HG02763 (cell line): ENCODE measurements around the gene COL3A1.

Experiments used
- ATAC-seq: cut with Tn5 transposase; IDR thresholded peaks from one replicate; pipeline ENCODE4 v1.9.1; 2021; ENCODE audit warnings: mild to moderate bottlenecking, moderate library complexity; ENCODE audit not compliant: unreplicated experiment

Gene COL3A1

GRCh38 chr2:188975497-188976102 lies 1.4 kb downstream of the COL3A1 start:
- no peak for ATAC-seq

DNA sequence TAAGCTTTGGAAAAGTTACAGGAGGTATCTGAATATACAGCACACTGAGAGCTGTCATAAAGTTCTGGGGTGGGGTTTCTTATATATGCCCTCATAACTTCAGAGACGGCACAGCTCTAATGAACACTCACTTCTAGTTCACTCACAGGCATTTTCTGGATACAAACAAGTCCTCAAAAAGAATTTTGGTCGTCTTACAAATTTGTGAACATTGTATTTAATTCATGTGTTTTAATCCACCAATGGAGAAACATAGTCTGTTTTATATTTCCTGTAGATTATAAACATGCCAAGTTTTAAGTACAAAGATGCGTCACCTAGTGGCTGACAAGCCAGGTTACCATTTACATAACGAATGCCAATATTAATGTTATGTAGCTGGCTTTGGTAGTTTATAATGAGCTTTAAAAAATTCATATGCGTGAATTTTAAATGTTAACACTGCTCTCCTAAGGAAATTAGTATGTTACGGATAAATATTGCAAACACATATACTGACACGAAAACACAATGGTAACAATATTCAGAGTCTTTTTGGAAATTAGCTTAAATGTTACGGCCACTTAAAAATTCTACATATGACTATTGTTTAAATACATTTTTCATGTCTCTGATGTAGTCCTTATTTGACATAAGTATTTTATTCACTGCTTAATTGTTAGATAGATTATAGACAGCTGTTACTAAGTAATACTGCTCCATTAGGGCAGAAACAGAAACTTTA lies 2.5 kb downstream of the COL3A1 start:
- no peak for ATAC-seq

GRCh38 chr2:188977317-188977716 lies 3.1 kb downstream of the COL3A1 start:
- ATAC-seq = no peak

DNA sequence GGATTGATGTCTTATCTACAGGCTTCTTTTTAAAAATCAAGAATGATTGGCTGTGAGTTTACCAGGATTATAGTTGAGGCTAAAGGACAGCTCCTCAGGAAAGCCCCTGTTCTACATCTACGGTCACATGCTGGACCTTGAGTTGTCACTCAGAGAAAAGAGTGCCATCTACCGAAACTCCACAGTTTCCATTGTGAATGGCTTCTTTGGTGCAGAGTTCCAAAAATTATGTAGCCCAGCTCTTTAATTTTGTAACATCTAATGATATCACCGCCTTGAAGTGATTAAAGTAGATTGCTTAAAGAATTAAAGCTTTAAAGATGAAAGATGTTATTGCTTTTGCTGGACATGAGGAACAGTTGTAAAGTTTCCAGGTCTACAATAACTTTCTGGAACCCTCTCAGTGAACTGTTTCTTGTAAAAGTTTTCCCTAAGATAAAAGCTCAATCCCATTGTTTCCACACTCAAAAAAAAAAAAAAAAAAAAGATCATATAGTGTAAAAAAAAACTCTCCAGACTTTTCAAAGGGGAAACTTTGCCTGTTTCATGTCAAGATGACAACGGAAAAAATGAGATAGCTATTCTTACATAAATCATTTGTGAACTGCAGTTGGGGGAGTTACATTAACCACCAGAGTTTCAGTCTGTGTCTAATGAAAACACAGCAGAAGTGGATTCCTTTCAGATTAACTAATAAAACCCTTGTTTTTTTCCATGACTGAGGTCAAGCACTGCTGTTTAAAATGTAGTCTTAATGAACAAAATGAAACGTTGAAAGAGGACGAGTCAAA lies 4.3 kb downstream of the COL3A1 start:
- ATAC-seq = peak; percentile 87

DNA sequence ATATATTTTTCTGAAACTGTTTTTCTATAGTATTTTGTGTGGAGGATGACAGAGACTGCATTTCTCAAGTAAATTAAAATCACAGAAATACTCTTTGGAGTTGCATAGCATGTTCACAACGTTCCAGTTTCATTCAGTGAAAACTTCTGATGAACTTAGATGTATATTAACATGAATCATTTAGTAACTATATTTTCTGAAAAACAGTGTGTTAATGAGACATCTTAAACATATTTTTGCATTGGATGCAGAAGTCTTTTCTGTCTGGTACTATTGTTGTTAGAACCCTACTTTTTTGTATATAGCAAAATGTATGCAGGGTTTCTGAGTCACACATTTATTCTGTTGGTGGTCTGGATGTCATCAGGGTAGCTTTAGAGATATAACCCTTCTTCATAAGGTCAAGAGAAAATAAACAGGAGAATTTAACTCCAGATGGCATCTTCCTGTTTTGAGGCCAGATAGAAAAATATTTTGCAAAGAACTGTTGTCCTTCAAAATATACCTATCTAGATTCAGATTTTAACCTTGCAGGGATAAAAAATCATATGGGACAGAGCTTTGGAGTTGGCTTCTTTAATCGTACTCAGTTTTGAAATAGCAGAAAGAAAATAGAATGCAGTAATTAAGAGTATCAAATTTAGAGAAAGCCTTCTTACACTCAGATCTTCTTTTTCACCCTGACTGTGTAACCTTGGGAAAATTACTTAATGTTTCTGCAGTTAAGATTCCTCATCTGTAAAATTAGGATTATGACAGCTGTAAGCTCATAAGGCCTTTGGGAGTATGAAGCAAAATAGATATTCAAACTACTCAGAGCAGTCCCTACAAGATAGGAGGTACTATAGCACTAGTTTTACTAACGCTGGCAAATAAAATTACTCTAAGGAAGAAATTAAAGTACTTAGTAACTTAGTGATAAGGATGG lies 5.3 kb downstream of the COL3A1 start:
- ATAC-seq = peak; percentile 4

DNA sequence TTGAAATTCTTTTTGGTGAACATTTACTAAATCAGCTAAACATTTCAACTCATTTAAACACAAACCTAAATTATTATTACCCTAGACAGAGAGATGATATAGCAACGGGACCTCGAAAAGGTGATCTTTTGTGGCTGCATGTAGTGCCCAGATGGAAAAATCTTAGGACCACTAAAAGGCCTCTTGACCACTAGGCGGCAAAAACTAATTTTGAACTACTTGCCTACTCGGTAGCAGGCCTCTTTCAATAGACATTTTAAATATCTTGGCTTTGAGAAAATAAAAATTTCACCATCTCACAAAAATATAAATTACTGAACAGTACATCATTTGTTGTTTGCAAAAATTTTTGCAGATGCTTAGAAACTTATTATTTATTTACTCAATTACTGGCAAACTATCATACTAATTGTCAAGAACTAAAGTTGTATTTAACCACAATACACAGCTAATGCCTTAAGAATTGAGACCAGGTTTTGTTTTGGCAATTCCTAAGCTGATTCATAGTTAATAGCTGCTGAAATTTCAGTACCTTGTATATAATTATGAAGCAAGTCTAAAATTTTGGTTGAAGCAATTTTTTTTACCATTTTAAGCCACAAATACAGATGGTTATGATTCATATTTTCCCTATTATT lies 9.4 kb downstream of the COL3A1 start:
- ATAC-seq = no peak

DNA sequence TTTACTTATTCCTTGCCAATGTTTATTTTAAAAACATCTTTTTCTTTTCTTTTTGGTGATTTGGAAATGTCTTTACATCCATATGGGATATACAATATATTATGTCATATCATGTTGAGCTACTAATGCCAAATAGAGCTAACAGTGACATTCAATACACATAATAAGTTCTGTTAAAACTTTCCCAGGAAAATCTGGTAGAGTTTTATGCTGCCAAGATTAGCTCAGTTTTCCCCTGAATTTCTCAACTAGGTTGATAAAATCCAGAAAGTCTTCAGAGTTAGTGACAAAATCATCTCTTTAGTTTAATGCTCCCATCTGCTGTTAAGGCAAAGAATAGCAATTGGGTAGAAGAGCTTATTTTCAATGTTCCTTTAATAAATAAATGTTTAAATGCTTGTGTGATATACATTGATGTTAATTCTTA lies 9.9 kb downstream of the COL3A1 start:
- ATAC-seq = no peak

GRCh38 chr2:188984680-188985079 lies 10.5 kb downstream of the COL3A1 start:
- no peak for ATAC-seq

GRCh38 chr2:188986839-188987238 lies 12.7 kb downstream of the COL3A1 start:
- ATAC-seq = no peak

DNA sequence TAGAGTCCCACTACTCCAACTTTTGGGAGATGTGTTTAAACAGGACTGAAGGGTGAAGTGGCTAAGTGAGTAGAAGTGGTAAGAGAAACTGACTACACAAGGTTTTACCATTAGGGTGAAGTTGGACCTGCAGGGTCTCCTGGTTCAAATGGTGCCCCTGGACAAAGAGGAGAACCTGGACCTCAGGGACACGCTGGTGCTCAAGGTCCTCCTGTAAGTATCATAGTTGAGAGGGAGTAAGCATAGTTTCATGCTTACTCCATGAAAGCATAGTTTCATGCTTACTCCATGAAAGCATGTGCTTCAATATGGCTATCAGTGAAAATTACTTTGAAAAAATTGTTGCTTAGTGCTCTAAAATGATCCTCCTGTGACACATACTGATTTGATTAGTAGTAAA lies 19.1 kb downstream of the COL3A1 start:
- ATAC-seq = no peak

- ATAC-seq = no peak
Measured at GRCh38 chr2:188997263-188997662, 23.1 kb downstream of the COL3A1 start.

DNA sequence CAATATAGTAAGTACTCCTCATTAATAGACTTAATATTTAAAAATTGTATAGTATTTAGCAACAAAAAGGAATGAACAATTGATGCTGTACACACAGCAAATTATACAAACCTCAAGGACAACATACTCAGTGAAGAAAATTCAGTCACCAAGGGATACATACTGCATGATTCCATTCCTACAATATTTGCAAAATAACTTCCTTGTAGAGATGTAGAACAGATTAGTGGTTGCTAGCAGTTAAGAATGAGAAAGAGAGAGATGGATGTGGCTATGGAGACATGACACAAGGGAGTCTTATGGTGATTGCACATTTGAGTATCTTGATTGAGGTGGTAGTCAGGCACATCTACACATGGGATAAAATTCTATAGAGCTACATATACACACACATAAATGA lies 26.0 kb downstream of the COL3A1 start:
- no peak for ATAC-seq

- no peak for ATAC-seq
Measured at GRCh38 chr2:189002079-189002478, 27.9 kb downstream of the COL3A1 start.

GRCh38 chr2:189008555-189009262 lies 34.5 kb downstream of the COL3A1 start:
- no peak for ATAC-seq

- no peak for ATAC-seq
Measured at GRCh38 chr2:189010536-189010935, 36.4 kb downstream of the COL3A1 start.

DNA sequence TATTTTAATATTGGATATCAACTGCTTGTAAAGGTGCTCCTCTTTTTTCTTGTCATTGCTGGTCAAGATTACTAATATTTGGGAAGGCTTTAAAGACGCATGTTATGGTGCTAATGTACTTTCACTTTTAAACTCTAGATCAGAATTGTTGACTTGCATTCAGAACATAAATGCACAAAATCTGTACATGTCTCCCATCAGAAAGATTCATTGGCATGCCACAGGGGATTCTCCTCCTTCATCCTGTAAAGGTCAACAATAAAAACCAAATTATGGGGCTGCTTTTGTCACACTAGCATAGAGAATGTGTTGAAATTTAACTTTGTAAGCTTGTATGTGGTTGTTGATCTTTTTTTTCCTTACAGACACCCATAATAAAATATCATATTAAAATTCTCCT lies 38.2 kb downstream of the COL3A1 start:
- no peak for ATAC-seq

GRCh38 chr2:189013031-189013430 lies 38.9 kb downstream of the COL3A1 start:
- no peak for ATAC-seq

GRCh38 chr2:189013671-189014448 lies 39.7 kb downstream of the COL3A1 start:
- ATAC-seq = no peak
